ENCODE measurements around the gene CDKN1C.

CDKN1C gene

GRCh38 chr11:2869561-2870427 is 15.8 kb downstream of the CDKN1C start:
- DNase-seq (ENCODE audit: low spot score): no peak

GRCh38 chr11:2869134-2869526 is 16.4 kb downstream of the CDKN1C start:
- DNase-seq (ENCODE audit: low spot score): no peak

GRCh38 chr11:2868506-2869133 is 17.0 kb downstream of the CDKN1C start:
- DNase-seq (ENCODE audit: low spot score): no peak

GRCh38 chr11:2867722-2868505 is 17.7 kb downstream of the CDKN1C start:
- DNase-seq (ENCODE audit: low spot score): no peak

- DNase-seq (ENCODE audit: low spot score): no peak
These were observed 18.4 kb downstream of the CDKN1C start for GRCh38 chr11:2867142-2867541.

- no peak for DNase-seq (ENCODE audit: low spot score)
These were observed 19.5 kb downstream of the CDKN1C start for GRCh38 chr11:2865922-2866577.

GRCh38 chr11:2864901-2865300 is 20.7 kb downstream of the CDKN1C start:
- DNase-seq (ENCODE audit: low spot score): no peak

GRCh38 chr11:2863276-2863618 is 22.3 kb downstream of the CDKN1C start:
- DNase-seq (ENCODE audit: low spot score): no peak

GRCh38 chr11:2862395-2863275 is 22.9 kb downstream of the CDKN1C start:
- DNase-seq (ENCODE audit: low spot score): no peak

- no peak for DNase-seq (ENCODE audit: low spot score)
These were observed 24.9 kb downstream of the CDKN1C start for GRCh38 chr11:2860636-2861035.

GRCh38 chr11:2859699-2860037 is 25.9 kb downstream of the CDKN1C start:
- DNase-seq (ENCODE audit: low spot score): no peak

GRCh38 chr11:2858995-2859698 is 26.4 kb downstream of the CDKN1C start:
- DNase-seq (ENCODE audit: low spot score): no peak

- no peak for DNase-seq (ENCODE audit: low spot score)
These were observed 27.7 kb downstream of the CDKN1C start for GRCh38 chr11:2857918-2858317.

- DNase-seq (ENCODE audit: low spot score): no peak
These were observed 28.3 kb downstream of the CDKN1C start for GRCh38 chr11:2857276-2857675.

- no peak for DNase-seq (ENCODE audit: low spot score)
These were observed 30.4 kb downstream of the CDKN1C start for GRCh38 chr11:2855162-2855561.

- no peak for DNase-seq (ENCODE audit: low spot score)
These were observed 31.5 kb downstream of the CDKN1C start for GRCh38 chr11:2853997-2854560.

- DNase-seq (ENCODE audit: low spot score): no peak
These were observed 32.2 kb downstream of the CDKN1C start for GRCh38 chr11:2853401-2853800.

- no peak for DNase-seq (ENCODE audit: low spot score)
These were observed 35.4 kb downstream of the CDKN1C start for GRCh38 chr11:2849994-2850770.

GRCh38 chr11:2848497-2848896 is 37.1 kb downstream of the CDKN1C start:
- no peak for DNase-seq (ENCODE audit: low spot score)

- no peak for DNase-seq (ENCODE audit: low spot score)
These were observed 38.0 kb downstream of the CDKN1C start for GRCh38 chr11:2847561-2847960.

Measured in RKO (cell line).